TTC549 (cell line): ENCODE data around the gene CSNK1E.

Experiments
- FAIRE-seq: peaks from 2 replicates; lab custom pipeline; 2012; peaks lifted over from hg19 to GRCh38; lab: Jason Lieb, UNC

The CSNK1E gene

GRCh38 chr22:38305471-38306448 is 11.5 kb downstream of the CSNK1E start:
- FAIRE-seq = no peak

- no peak for FAIRE-seq
Measured at GRCh38 chr22:38304526-38304925, 12.7 kb downstream of the CSNK1E start.

- FAIRE-seq = no peak
Measured at GRCh38 chr22:38303974-38304373, 13.3 kb downstream of the CSNK1E start.

- FAIRE-seq = no peak
Measured at GRCh38 chr22:38302906-38303305, 14.3 kb downstream of the CSNK1E start.

GRCh38 chr22:38300946-38301345 is 16.3 kb downstream of the CSNK1E start:
- no peak for FAIRE-seq

GRCh38 chr22:38300197-38300945 is 16.9 kb downstream of the CSNK1E start:
- no peak for FAIRE-seq

- no peak for FAIRE-seq
Measured at GRCh38 chr22:38299770-38300102, 17.5 kb downstream of the CSNK1E start.

GRCh38 chr22:38298312-38299005 is 18.8 kb downstream of the CSNK1E start:
- FAIRE-seq = no peak

GRCh38 chr22:38296372-38296771 is 20.9 kb downstream of the CSNK1E start:
- no peak for FAIRE-seq

- no peak for FAIRE-seq
Measured at GRCh38 chr22:38295863-38296262, 21.4 kb downstream of the CSNK1E start.

GRCh38 chr22:38295339-38295738 is 21.9 kb downstream of the CSNK1E start:
- no peak for FAIRE-seq

- no peak for FAIRE-seq
Measured at GRCh38 chr22:38294193-38294592, 23.0 kb downstream of the CSNK1E start.

GRCh38 chr22:38292694-38293093 is 24.5 kb downstream of the CSNK1E start:
- no peak for FAIRE-seq

GRCh38 chr22:38291201-38291777 is 25.9 kb downstream of the CSNK1E start:
- FAIRE-seq = no peak

GRCh38 chr22:38290347-38290746 is 26.9 kb downstream of the CSNK1E start:
- FAIRE-seq = no peak

GRCh38 chr22:38289583-38290082 is 27.6 kb downstream of the CSNK1E start:
- FAIRE-seq = no peak

GRCh38 chr22:38286915-38287669 is 30.1 kb downstream of the CSNK1E start:
- no peak for FAIRE-seq

- no peak for FAIRE-seq
Measured at GRCh38 chr22:38285018-38285417, 32.2 kb downstream of the CSNK1E start.

GRCh38 chr22:38284042-38284402 is 33.2 kb downstream of the CSNK1E start:
- no peak for FAIRE-seq

- no peak for FAIRE-seq
Measured at GRCh38 chr22:38282397-38282796, 34.8 kb downstream of the CSNK1E start.

- no peak for FAIRE-seq
Measured at GRCh38 chr22:38276166-38276565, 41.1 kb downstream of the CSNK1E start.
